ENCODE results near the gene RWDD2A. TPM values are rescaled to one million over a fixed set of nuclear protein-coding genes. Genes with fewer than 3 reads are reported as not detected.

Gene RWDD2A
- total RNA-seq, 1 donor from 2014 or later: 3.9 TPM

DNA sequence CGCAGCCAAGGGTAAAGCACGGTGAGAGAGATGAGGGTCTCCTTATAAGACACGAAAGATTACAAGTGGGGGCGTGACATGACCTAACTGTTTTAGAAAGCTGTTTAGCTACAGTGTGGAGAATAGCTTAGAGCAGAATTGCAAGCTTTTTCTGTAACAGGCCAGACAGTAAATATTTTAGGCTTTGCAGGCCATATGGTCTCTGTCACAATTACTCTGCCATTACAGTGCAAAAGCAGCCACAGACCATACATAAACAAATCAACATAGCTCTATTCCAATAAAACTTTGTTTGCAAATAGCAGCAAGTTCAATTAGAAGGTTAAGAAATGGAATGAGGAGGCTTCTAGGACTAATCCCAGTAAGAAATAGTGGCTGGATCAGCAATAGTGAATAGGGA lies 16.9 kb upstream of the RWDD2A start:
- DNase-seq: no peak
- ATAC-seq: no peak
- H3K36me3 ChIP-seq: peaks cover 95% of the 10 kb centered on the region

DNA sequence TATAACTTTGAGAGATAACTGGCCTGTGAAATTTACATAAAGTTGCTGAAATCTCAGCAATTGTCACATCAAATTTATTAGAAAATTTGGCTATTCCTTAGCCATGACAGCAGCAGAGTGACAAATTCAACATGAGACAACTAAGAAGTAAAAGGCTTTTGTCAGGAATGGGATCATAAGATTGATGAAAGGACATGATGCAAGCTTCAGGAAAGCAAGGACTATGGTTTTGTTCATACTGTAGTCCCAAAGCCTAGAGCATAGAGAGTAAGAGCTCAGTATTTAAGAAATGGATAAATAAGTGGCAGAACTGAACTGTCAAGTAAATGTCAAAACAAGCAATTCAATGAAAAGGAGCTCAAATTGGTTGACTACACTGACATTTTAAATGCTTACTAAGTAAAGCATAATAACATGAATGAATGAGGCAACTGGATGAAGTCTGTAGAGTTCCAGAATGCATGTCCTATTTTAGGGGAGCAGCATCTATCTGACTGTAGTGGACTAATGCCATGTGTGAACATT lies 12.7 kb upstream of the RWDD2A start:
- Histone ChIP-seq H3K4me1 (no peaks in the 10 kb centered on the region), H3K9me3 (no peaks in the 10 kb centered on the region), H3K4me3 (no peak overlapping the region), H3K27me3 (ENCODE audit: low read depth) (no peaks in the 10 kb centered on the region), H3K27ac (no peak overlapping the region), H3K36me3 (peaks cover 88% of the 10 kb centered on the region)
- TF ChIP-seq, protein P1, sequence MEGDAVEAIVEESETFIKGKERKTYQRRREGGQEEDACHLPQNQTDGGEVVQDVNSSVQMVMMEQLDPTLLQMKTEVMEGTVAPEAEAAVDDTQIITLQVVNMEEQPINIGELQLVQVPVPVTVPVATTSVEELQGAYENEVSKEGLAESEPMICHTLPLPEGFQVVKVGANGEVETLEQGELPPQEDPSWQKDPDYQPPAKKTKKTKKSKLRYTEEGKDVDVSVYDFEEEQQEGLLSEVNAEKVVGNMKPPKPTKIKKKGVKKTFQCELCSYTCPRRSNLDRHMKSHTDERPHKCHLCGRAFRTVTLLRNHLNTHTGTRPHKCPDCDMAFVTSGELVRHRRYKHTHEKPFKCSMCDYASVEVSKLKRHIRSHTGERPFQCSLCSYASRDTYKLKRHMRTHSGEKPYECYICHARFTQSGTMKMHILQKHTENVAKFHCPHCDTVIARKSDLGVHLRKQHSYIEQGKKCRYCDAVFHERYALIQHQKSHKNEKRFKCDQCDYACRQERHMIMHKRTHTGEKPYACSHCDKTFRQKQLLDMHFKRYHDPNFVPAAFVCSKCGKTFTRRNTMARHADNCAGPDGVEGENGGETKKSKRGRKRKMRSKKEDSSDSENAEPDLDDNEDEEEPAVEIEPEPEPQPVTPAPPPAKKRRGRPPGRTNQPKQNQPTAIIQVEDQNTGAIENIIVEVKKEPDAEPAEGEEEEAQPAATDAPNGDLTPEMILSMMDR (IDR thresholded peaks at IDR 0.05): no peak
- ATAC-seq: no peak
- intact Hi-C loops (cut with DNase I): no loop called here
- DNase-seq: no peak

More for the DNA sequence above, 16.9 kb upstream of the RWDD2A start:
- Histone ChIP-seq H3K27ac (no peak overlapping the region), H3K27me3 (ENCODE audit: low read depth) (no peaks in the 10 kb centered on the region), H3K4me3 (no peak overlapping the region), H3K4me1 (no peaks in the 10 kb centered on the region), H3K9me3 (no peaks in the 10 kb centered on the region)
- TF ChIP-seq, protein P1 (IDR thresholded peaks at IDR 0.05): no peak
- intact Hi-C loops (cut with DNase I): no loop called here

DNA sequence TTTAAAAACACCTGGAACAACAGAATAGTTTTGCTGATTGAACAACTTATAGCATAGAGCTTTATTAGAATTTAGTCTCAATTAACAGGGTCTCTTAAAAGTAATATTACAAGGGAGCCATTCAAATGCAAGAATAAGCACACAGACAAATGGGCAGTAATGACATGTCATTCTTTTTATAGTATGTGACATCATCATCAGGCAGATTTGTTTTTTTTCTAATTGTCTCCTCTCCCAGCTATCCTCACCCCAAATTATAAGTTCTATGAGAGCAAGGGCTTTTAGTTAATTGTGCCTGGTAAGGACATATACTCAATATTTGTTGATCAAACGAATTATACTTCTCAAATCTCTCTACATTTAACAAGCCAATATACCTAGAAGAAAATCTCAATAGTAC lies 11.0 kb upstream of the RWDD2A start:
- intact Hi-C loops (cut with DNase I): no loop called here

DNA sequence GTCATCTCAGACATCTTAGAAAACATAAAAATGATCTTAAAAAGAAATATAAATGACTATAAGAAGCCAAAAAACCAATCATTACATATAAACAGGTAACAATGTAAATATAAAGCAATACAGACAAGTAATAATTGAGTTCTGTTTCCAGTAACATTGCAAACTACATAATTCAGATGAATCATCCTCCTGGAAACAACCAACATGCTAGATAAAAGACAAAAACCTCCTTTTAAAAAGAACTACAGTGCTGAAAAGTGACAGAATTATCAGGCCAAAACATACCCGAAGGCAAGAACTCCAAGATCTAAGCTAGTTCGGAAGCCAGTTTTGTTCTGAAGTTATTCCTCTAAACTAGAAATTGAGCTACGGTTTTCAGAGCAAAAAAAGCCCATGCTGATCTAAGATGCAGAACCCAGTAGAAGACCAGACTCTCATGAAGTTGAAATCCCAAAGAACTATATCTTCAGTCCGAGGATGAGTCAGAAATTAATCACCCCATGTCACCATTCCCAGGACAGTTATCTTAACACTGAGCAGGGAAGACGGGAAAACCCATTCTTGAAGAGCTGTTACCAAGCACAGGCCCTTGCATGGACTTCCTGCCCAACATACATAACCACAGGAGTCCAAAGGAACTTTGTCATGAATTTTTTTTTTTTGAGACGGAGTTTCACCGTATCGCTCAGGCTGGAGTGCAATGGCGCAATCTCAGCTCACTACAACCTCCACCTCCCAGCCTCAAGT lies 9.9 kb upstream of the RWDD2A start:
- ATAC-seq (peak in 1 of 2 donors; percentile 79), DNase-seq (no peak)
- TF ChIP-seq, protein P1 (IDR thresholded peaks at IDR 0.05): no peak
- Histone ChIP-seq H3K36me3 (peaks cover 89% of the 10 kb centered on the region), H3K4me3 (no peak overlapping the region), H3K9me3 (no peaks in the 10 kb centered on the region), H3K27me3 (ENCODE audit: low read depth) (no peaks in the 10 kb centered on the region), H3K4me1 (no peaks in the 10 kb centered on the region), H3K27ac (no peak overlapping the region)
- intact Hi-C loops (cut with DNase I): no loop called here

More for the DNA sequence above, 11.0 kb upstream of the RWDD2A start:
- Histone ChIP-seq H3K36me3 (peaks cover 89% of the 10 kb centered on the region), H3K9me3 (no peaks in the 10 kb centered on the region), H3K4me3 (no peak overlapping the region), H3K4me1 (no peaks in the 10 kb centered on the region), H3K27ac (no peak overlapping the region), H3K27me3 (ENCODE audit: low read depth) (no peaks in the 10 kb centered on the region)
- ATAC-seq: no peak
- TF ChIP-seq, protein P1 (IDR thresholded peaks at IDR 0.05): no peak
- DNase-seq: no peak

DNA sequence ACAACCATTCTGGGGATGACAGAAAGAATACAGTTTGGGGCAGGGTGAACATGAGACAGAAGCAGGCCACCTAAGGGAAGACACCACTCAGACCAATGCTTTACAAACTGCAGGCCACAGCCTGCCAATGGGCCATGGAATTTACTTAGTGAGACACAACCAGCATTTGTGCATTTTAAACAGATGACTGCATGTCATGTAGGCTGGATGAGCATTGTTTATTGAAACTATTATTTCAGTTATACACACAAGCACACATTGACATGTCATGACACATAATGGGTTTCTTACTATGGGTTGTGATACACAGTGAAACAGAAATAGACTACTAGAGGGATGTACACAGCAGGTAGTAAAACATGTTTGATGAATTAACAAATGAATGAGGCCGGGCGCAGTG lies 8.1 kb upstream of the RWDD2A start:
- H3K27me3 ChIP-seq (ENCODE audit: low read depth): no peaks in the 10 kb centered on the region

More for the DNA sequence above, 8.1 kb upstream of the RWDD2A start:
- Histone ChIP-seq H3K4me3 (no peak overlapping the region), H3K4me1 (no peaks in the 10 kb centered on the region), H3K27ac (no peak overlapping the region), H3K36me3 (peaks cover 86% of the 10 kb centered on the region), H3K9me3 (no peaks in the 10 kb centered on the region)
- intact Hi-C loops (cut with DNase I): no loop called here
- DNase-seq: no peak
- ATAC-seq: no peak
- TF ChIP-seq, protein P1 (IDR thresholded peaks at IDR 0.05): no peak
